OCI-LY7 (cell line): ENCODE measurements around the gene ATG9A. TPM values are rescaled to one million over a fixed set of nuclear protein-coding genes. Genes with fewer than 3 reads are reported as not detected.

ENCODE experiments used
- BruUV-seq: library from RNA; stranded (reverse); fragments of 400-500 nt; replicated peaks from 2 replicates; lab custom pipeline; 2021; lab: Mats Ljungman, UMichigan
- CTCF ChIA-PET: fragments of 300-600 bp; sonication (Branson Sonifier 250); formaldehyde crosslinking; loops from one replicate; lab custom pipeline; 2022; ENCODE audit warnings: antibody characterized with exemption; ENCODE audit not compliant: unreplicated experiment; lab: Charles Lee
- POLR2A ChIA-PET: fragments of 300-600 bp; sonication (Branson Sonifier 250); formaldehyde crosslinking; loops from one replicate; lab custom pipeline; 2022; ENCODE audit warnings: antibody characterized with exemption; lab: Charles Lee
- DNase-seq: peaks from one replicate; pipeline ENCODE4 v3.0.0-alpha.2; 2015; ENCODE audit warnings: low spot score
- H2AFZ ChIP-seq: fragments of 200-600 bp; sonication (generic), shearing (Covaris generic); 2 replicates; pipeline ENCODE4 v1.6.1; 2014; ENCODE audit warnings: mild to moderate bottlenecking, antibody characterized with exemption, low read length, moderate library complexity
- H3K27ac ChIP-seq: fragments of 200-600 bp; sonication (generic); 2 replicates; pipeline ENCODE4 v1.5.1; 2014; ENCODE audit warnings: mixed run types, low read depth, mild to moderate bottlenecking, moderate library complexity, low read length, inconsistent platforms; ENCODE audit not compliant: poor library complexity, severe bottlenecking
- H3K36me3 ChIP-seq: fragments of 200-600 bp; sonication (generic); 2 replicates; pipeline ENCODE4 v1.6.1; 2014; ENCODE audit warnings: mild to moderate bottlenecking, antibody characterized with exemption, low read length, moderate library complexity, mixed read lengths; ENCODE audit not compliant: insufficient read depth
- H3K4me1 ChIP-seq: fragments of 200-600 bp; sonication (generic); 2 replicates; pipeline ENCODE4 v1.5.1; 2014; ENCODE audit warnings: mild to moderate bottlenecking, low read length; ENCODE audit not compliant: insufficient read depth, poor library complexity, severe bottlenecking
- H3K4me2 ChIP-seq: fragments of 200-600 bp; sonication (generic); 2 replicates; pipeline ENCODE4 v1.6.1; 2014; ENCODE audit warnings: mild to moderate bottlenecking, low read length
- H3K4me3 ChIP-seq: fragments of 200-600 bp; sonication (generic); 2 replicates; pipeline ENCODE4 v1.5.1; 2014; ENCODE audit warnings: mild to moderate bottlenecking, low read depth, low read length; ENCODE audit not compliant: poor library complexity, severe bottlenecking
- H3K79me2 ChIP-seq: fragments of 200-600 bp; sonication (generic); 2 replicates; pipeline ENCODE4 v1.6.1; 2016; ENCODE audit warnings: low read depth, mild to moderate bottlenecking, low read length, moderate library complexity, mixed read lengths; ENCODE audit not compliant: insufficient read depth
- H3K9me2 ChIP-seq: fragments of 200-600 bp; sonication (generic); 2 replicates; pipeline ENCODE4 v1.6.1; 2016; ENCODE audit warnings: mild to moderate bottlenecking, low read length, mixed read lengths; ENCODE audit not compliant: insufficient read depth
- H3K9me3 ChIP-seq: fragments of 200-600 bp; sonication (generic); 2 replicates; pipeline ENCODE4 v1.6.1; 2014; ENCODE audit warnings: mild to moderate bottlenecking, mixed run types, low read length, mixed read lengths
- H4K20me1 ChIP-seq: fragments of 200-600 bp; sonication (generic); 2 replicates; pipeline ENCODE4 v1.6.1; 2014; ENCODE audit warnings: mild to moderate bottlenecking, antibody characterized with exemption, low read length, moderate library complexity, mixed read lengths; ENCODE audit not compliant: insufficient read depth
- CTCF ChIP-seq: fragments of 200-600 bp; sonication (generic); conservative IDR thresholded peaks from 2 replicates; pipeline ENCODE4 v1.5.1; 2014; ENCODE audit warnings: mild to moderate bottlenecking, antibody characterized with exemption, low read length, moderate library complexity, mixed read lengths
- EZH2phosphoT487 ChIP-seq: fragments of 200-600 bp; sonication (generic); IDR thresholded peaks from 2 replicates; pipeline ENCODE4 v1.6.1; 2018; ENCODE audit warnings: low read depth, borderline replicate concordance, mild to moderate bottlenecking, mixed run types, antibody characterized with exemption, low read length, moderate library complexity, mixed read lengths
- intact Hi-C: fragments of 100-400 bp; cut with micrococcal nuclease; formaldehyde crosslinking; loops from one replicate; pipeline ENCODE4 v1.10.0; 2022; ENCODE audit not compliant: unreplicated experiment
- total RNA-seq, 2 experiments: library from RNA; depleted of rRNA in 1 of 2; stranded (reverse); fragments of >200 nt in 1 of 2; shearing (Covaris generic) in 1 of 2; gene quantifications; 2 replicates each; pipeline ENCODE4 v1.2.3, GENCODE V29; 2014 to 2022

ATG9A gene
- total RNA-seq, 2 experiments from 2014 or later = 22.2 to 23.4 TPM

GRCh38 chr2:219273937-219274336, 44.5 kb upstream of the ATG9A start:
- no peaks in the 10 kb centered on the region for H3K9me3 ChIP-seq
- H3K36me3 ChIP-seq = no peaks in the 10 kb centered on the region
- H4K20me1 ChIP-seq = no peaks in the 10 kb centered on the region
- H3K4me3 ChIP-seq = no peak overlapping the region
- ChIA-PET POLR2A (interaction anchor here (0.6 to 1.3 kb wide), 5 partner anchors 8 to 128 kb away, joined by 3 to 4 read pairs (median 3); no protein-coding TSS in a partner anchor), CTCF (interaction anchor here (1.0 kb wide), 1 partner anchor 21 kb away, joined by 3 read pairs; no protein-coding TSS in a partner anchor)
- no peak overlapping the region for H2AFZ ChIP-seq
- no peaks in the 10 kb centered on the region for H3K9me2 ChIP-seq
- no peak overlapping the region for H3K4me2 ChIP-seq
- no peak for DNase-seq
- no peak overlapping the region for H3K27ac ChIP-seq
- TF ChIP-seq CTCF = no peak
- TF ChIP-seq EZH2phosphoT487 = no peak
- intact Hi-C loops = loop anchor here (10.0 kb wide), 1 partner anchor 389 kb away; the partner anchor contains the start of gene WNT10A
- peaks cover 23% of the 10 kb centered on the region for H3K4me1 ChIP-seq
- BruUV-seq = no TSS peak
- H3K79me2 ChIP-seq = peaks cover 6% of the 10 kb centered on the region; the same call in 1 of the 2 replicates

GRCh38 chr2:219272995-219273394, 43.6 kb upstream of the ATG9A start:
- BruUV-seq = no TSS peak
- intact Hi-C loops = loop anchor here (10.0 kb wide), 1 partner anchor 388 kb away; the partner anchor contains the start of gene WNT10A
- no peaks in the 10 kb centered on the region for H3K9me3 ChIP-seq
- H3K4me2 ChIP-seq = no peak overlapping the region
- H3K9me2 ChIP-seq = no peaks in the 10 kb centered on the region
- no peak overlapping the region for H3K27ac ChIP-seq
- TF ChIP-seq EZH2phosphoT487 (no peak), CTCF (no peak)
- H3K4me1 ChIP-seq = peaks cover 14% of the 10 kb centered on the region
- H2AFZ ChIP-seq = no peak overlapping the region
- DNase-seq = no peak
- no peaks in the 10 kb centered on the region for H4K20me1 ChIP-seq
- peaks cover 6% of the 10 kb centered on the region; the same call in 1 of the 2 replicates for H3K79me2 ChIP-seq
- no peaks in the 10 kb centered on the region for H3K36me3 ChIP-seq
- ChIA-PET POLR2A (interaction anchor here (0.5 to 1.3 kb wide), 2 partner anchors 8 to 25 kb away, joined by 3 read pairs; no protein-coding TSS in a partner anchor), CTCF (no interaction called here)
- H3K4me3 ChIP-seq = no peak overlapping the region

GRCh38 chr2:219272356-219272755, 42.9 kb upstream of the ATG9A start:
- Histone ChIP-seq H3K4me2 (no peak overlapping the region), H4K20me1 (no peaks in the 10 kb centered on the region), H3K27ac (no peak overlapping the region), H2AFZ (no peak overlapping the region), H3K4me1 (peaks cover 10% of the 10 kb centered on the region), H3K9me2 (no peaks in the 10 kb centered on the region), H3K79me2 (peaks cover 6% of the 10 kb centered on the region; the same call in 1 of the 2 replicates), H3K4me3 (no peak overlapping the region), H3K9me3 (no peaks in the 10 kb centered on the region), H3K36me3 (no peaks in the 10 kb centered on the region)
- intact Hi-C loops = loop anchor here (10.0 kb wide), 1 partner anchor 388 kb away; the partner anchor contains the start of gene WNT10A
- no TSS peak for BruUV-seq
- TF ChIP-seq EZH2phosphoT487 (no peak), CTCF (no peak)
- ChIA-PET CTCF (no interaction called here), POLR2A (no interaction called here)
- DNase-seq = no peak
